GM21515 (cell line): Measurements from ENCODE around the gene MACROD1.

Source experiments
- ATAC-seq: cut with Tn5 transposase; IDR thresholded peaks from one replicate; pipeline ENCODE4 v1.9.1; 2021; ENCODE audit not compliant: unreplicated experiment

MACROD1 gene

DNA sequence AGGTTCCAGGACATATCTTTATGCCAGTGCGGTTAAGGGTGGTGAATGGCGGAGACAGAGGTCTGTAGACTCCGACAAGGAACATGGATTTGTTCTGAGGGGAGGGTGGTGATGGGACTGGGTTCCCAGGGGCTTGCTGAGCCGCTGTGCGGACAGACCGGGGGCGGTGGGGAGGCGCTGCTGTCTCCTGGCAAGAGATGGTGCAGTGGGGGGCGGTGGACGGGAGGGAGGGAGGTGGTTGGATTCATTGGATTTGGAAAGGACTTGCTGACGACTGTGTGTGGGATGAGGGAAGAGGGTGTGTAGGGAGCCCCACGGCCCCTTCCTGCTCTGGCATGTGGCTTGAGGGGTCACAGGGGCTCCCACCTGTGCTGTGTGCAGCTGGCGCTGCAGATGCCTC lies 87.0 kb downstream of the MACROD1 start:
- ATAC-seq = no peak

DNA sequence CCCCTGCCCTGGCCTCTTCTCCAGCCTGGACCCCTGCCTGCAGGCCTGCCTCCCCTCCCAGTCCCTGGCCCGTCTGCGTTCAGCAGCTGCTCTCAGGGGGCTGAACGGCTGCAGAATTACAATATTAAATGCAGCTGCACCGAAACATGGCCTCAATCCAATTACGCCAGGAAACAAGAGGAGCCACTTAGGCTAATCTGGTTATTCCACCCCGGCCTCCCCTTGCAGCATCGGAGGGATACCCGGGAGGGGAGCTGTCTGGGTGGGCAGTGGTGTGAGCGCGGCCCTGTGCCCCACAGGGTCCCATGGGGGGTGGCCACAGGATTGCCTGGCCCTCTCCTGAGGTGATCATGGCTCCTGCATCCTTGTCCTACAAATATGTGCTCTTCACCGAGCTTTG lies 87.6 kb downstream of the MACROD1 start:
- no peak for ATAC-seq

DNA sequence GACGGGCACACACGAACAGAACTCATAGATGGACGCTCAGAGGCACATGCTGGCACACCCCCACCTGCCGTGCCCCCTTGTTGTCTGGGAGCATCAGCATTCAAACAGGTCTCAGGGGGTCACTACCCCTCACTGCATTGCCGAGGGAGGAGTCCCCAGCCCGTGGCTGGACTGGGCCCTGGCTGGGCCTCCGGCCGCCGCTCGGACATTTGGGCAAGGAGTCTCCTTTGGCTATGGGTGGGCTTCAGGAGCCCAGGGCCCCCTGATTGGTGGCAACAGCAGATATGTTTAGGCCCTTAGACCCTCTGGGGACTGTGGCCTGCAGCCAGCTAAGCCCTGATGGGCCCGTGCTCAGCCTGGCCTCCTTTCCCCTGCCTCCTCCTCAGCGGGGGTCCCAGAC lies 88.3 kb downstream of the MACROD1 start:
- ATAC-seq = no peak

DNA sequence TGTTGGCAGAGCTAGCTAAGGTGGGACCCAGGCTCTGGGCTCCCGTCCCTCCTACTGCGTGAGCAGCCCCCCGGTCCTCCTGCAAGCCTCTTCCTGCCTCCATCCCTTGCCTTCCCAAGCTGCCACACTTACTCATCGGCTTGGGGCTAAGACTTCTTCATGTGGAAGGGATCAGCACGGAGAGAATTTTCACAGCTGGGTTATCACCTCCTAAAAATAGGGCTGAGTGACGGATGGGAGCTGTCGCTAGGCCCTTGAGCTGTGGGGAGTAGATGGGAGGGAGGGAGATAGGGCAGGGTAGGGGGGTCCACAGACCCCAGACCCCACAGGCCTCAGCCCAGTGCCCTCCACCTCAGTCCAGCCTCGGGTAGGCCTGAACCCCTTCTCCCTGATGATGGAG lies 89.2 kb downstream of the MACROD1 start:
- ATAC-seq = no peak

DNA sequence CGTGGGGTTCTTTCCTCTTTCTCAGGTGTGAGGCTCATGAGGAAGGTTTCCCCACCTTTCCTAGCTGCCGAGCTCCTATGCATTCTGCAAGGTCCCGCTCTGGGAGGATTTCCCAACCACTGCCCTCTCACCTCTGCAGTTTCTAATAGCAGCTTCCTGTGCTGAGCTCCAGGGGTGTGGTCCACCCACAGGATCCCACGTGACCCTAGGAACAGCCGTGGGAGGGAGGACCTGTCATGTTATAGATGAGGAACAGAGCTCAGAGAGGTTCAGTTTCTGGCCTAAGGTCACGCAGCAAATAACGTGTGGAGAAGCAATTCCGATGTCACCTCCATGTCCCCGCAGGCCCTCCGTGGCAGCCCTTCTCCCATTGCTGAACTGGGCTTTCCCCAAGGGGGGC lies 91.7 kb downstream of the MACROD1 start:
- no peak for ATAC-seq

DNA sequence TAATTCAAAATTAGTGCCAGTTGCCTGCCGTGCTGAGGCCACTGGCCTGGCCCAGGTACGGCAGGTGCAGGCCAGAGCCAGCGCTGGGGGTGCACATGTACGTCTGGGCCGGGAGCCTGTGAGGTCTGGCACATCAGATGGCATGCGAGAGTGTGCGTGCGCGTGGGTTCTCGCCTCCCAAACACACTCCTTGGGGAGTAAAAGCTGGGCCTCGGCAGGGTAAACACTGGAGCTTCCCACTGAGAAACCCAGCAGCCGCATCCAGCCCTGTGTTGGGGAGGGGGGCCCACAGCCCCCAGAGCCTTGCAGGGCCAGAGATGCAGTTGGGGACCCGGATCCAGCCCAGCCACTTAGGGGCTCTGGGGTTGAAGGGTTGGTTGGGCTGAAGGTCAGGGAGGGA lies 92.4 kb downstream of the MACROD1 start:
- no peak for ATAC-seq

DNA sequence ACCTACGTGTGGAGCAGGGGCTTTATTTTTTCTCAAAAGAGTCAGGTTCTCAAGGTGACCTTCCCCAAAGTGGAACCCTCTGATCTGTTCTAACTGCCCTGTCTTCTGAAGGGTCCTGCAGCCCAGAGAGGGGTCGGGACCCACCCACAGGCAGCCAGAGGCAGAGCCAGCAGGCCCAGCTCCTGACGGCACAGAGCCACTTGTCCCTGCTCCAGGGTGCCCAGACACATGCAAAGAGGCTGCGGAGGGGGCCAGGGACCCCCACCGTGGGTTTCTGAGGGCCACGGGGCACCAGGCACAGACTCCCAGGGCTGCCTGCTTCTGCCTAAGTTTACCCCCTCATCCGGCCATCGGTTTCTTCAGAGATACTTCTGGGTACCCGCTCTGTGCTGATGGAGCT lies 93.0 kb downstream of the MACROD1 start:
- ATAC-seq = no peak

DNA sequence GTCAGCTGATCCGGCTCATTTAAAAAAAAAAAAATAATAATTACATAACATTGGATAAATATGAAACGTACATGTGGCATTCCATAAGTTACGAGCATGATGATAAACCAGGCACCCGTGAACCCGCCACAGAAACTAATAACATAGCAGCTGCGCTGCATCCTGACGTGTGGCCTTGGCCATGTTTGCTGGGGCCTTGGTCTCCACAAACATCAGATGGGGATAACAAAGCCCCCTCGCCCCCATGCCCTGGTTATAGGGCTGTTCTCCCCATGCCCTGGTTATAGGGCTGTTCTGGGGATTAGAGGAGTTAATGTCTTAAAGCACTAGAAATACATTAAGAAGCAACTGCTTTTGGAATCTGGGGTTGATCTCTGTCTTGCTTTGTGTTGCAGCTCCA lies 93.5 kb downstream of the MACROD1 start:
- ATAC-seq = no peak

DNA sequence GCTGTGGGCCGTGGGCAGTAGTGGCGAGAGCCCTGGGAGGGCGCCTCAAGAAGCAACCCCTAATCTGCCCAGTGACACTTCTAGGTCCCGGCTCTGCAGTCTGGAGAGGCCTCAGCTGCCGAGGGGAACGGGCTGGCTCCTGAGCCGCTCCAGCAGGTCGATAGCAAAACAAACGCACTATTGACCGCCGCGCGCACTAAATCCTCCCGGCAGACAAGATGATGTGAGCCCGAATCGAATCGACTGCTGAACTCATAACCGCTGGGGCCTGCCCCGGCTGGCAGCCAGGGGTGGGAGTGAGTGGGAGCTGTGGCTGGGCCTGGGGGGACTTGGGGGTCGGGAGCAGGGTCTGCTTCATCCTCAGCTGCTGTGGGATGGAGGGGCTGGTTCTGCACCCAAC lies 94.1 kb downstream of the MACROD1 start:
- no peak for ATAC-seq

DNA sequence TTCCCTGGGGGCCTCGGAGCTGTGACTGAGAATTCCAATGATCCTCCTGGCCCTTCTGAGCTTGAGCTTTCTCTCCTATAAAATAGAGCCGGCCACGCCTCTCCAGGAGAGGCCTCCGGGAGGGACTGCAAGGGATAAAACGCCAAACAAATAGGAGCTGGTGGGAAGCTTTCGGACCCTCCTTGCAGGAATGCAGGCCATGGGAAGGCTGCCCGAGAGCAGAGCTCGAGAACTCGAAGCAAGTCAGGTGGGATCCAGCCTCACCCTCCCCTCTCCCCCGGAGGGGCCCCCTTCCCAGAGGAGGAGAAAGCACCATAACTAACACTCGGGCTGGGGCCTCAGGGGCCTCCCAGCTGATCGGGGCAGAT lies 95.6 kb downstream of the MACROD1 start:
- no peak for ATAC-seq

DNA sequence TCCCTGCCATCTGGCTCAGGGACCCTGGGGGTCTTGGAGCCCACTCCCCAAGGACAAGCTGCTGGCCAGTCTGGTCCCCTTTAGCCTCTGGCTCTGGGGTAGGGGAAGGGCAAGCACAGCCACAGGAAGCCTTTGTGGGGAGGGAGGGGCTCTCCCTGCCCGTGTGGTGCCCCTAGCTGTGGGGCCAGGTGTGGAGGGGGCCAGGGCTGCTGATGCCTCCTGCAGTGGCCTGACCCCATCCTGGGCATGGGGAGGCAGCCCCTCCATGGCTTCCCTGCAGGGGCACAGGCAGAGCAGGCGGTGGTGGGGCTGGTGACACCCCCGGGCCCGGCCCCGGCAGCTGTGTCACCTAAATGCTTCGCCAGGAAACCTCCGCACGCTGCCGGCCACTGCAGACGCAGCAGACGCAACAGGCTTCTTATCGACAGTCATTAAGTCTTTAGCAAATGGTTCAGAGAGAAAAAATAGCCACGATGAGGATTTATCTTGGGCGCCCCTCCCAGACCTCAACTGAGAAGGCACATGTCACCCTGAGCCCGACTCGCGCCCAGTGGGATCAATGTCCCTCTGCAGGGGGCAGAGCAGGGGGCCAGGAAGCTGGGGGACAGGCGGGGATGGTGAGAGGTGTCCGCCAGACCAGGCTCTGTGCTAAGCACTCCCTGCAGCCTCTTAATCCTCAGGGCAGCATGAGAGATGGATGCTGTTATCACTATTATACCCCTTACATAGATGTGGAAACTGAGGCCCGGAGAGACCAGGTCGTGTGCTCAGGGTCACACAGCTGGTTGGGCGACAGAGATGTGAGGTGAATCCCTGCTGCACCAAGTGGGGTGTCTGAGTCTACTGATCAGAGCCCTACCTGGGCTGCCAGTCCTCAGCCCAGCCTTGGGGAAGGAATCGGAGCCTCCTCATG lies 96.3 kb downstream of the MACROD1 start:
- no peak for ATAC-seq

DNA sequence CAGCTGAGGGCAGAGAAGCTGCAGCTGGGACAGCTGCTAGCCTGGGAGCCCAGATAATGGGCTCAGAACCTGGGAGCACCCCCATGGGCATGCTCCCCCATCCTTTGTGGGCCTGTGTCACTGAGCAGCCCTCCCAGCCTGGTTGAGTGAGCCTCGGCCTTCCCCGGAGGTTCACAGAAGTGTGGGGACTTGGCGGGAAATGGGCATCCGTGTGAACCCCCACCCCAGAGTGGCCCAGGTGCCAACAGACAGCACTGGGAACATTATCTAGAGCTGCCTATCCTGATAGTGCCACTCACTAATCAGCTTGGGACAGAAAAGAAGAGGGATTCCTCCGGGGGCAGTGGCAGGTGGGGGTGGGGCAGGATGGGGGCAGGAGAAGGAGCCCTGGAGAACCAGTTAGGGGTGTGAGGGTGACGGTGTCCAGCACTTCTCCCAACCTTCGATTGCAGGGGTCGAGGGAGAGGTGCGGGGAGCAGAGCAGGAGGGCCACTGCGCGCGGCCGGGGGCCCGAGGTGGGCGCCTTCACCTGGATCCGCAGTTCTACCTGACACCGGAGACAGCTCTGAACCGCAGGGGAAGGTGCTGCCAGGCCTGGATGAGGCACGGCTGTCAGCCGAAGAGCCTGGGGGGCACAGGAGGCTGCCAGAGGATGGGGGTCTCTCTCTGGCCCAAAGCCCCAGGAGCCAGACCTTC lies 97.1 kb downstream of the MACROD1 start:
- ATAC-seq = no peak

DNA sequence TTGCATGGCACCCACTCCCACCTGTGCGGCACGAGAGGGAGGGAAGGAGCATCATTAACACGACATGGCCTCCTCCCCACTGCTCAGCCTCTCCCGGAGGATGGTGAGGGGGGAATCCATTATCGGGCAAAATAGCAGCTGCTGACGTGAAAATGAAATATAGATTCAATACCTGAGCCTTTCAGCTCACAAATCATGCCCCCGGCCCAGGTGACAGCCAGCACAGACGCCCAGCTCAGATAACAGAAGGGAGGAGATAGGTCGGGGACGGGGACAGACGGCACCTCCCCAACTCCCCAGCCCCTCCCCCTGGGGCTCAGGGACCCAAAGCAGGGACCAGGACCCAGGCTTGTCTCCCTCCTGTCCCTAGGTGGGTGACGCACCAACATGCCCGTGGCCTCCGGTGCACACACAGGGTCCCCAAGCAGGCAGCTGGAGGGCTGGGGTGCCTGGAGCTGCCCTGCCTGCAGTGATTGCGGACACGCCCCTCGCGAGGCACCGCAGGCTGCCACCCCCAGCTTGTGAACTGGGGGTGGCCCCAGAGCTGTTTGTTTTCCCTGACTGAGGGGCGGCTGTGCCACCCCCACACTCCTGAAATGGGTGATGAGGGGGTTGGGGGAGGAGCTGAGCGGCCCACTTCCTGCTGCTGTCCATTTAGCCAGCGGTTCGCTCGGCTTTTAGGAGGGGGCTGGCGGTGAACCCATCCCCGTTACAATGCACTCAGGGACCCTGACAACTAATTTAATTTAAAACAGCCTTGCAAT lies 98.5 kb downstream of the MACROD1 start:
- no peak for ATAC-seq

DNA sequence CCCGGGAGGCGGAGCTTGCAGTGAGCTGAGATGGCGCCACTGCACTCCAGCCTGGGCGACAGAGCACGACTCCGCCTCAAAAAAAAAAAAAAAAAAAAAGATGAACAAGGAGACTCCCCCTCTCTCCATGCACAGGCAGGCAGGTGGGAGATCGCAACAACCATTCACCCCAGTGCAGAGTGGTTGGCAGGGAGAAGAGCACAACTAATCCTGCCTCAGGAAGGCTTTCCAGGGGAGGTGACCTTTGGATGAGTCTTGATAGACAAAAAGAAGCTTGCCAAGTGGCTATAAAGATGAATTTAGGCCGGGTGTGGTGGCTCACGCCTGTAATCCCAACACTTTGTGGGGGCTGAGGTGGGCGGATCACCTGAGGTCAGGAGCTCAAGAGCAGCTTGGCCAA lies 100.2 kb downstream of the MACROD1 start:
- no peak for ATAC-seq

DNA sequence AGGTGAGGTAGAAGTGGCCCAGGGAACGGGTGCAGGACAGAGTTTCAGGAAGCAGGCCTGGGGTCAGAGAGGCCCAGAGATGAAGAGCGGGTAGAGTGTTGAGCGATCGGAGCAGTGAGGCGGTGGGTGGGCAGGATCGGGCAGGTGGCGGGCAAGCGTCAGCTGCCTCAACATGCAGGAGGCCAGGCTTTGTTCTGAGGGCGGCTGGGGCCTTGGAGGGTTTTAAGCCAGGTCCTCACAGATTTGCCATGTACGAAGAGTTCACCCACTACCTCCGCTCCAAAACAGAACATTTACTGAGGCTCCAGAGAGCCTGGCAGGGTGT lies 100.8 kb downstream of the MACROD1 start:
- ATAC-seq = no peak

DNA sequence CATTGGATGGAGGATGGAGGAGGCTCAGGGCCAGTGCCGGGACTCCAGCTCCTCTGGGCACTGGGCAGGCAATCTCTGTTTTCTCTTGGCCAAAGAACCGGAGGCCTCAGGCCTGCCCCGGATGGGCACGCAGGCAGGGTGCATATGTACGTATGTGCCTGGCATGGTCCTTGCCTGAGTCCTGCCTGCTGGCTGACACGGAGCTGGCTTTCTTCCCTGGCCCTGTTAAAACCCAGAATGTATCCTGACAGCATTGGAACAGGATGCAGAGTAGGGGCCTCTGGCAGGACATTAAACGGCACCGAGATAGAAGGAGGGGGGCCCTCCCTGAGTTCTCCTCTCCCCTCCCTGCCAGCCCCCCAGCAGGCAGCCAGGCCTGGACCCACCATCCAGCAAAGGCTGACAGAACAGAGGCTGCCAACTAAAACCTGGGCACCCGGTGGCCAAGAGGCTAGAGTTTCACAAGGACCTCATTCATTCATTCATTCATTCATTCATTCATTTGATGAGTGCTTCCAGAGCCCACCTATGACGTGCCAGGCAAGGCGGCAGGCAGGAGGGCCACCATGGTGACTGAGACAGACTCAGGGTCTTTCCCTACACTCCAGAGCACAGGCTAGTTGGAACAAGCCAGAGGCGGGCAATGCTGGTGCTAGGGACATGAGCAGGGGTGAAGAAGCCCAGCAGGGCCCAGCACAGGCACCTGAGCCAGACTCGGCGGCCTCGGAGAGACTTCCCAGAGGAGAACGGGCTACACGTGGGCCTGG lies 101.4 kb downstream of the MACROD1 start:
- ATAC-seq = no peak

DNA sequence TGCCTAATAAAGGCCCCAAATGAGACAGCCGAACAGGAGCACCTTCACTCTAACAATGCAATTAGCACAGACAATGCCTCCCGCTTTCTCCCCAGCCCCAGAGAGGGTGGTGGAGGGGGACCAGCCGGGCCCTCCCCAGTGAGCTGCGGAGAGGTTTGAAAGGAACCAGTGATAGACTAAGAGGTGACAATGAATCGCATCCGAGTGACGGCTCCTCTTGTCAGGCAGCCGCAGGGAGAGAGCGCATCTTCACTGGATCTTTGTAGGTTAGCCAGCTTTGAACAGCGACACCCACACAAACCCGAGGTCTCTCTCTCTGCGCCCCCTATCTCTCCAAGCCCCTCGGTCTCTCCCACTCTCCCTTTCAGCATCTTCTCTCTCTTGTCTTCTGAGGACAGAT lies 102.1 kb downstream of the MACROD1 start:
- no peak for ATAC-seq

DNA sequence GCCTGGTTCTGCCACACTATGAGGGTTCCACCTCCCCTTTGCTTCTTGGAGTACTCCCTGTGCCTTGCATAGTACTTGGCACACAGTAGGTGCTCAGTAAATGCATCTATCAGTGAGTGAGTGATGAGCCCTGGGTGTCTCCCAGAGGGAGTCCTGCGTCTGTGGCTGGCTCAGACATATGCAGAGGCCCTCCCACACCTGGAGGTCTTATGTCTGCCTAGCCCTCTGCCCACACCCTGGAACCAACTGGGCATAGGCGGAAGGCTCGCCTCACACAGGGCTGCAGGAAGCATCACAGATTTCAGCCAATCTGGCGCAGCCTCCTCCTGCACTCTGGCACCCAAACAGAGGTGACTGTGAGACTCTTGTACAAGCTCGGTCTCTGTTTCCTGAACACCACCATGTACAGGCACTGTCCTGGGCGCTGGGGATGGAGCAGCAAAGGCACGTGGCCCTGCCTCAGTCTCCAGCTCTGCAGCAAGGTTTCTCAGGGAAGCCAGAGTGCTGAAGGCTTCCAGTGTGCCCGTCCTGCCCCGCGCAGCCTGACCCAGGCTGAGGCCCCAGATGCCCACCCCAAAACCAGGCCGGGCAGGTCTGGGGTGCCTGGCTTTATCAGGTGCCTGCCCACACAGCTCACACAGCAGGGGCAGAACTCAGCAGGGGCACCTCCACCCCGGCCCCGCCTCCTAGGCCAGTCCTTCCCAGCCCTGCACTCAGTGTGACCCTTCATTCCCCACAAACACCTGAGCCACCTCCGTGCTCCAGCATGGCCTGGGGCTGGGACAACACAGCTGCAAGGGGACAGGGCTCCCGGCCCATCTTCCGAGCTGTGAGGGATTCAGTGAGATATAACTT lies 103.5 kb downstream of the MACROD1 start:
- ATAC-seq = no peak

DNA sequence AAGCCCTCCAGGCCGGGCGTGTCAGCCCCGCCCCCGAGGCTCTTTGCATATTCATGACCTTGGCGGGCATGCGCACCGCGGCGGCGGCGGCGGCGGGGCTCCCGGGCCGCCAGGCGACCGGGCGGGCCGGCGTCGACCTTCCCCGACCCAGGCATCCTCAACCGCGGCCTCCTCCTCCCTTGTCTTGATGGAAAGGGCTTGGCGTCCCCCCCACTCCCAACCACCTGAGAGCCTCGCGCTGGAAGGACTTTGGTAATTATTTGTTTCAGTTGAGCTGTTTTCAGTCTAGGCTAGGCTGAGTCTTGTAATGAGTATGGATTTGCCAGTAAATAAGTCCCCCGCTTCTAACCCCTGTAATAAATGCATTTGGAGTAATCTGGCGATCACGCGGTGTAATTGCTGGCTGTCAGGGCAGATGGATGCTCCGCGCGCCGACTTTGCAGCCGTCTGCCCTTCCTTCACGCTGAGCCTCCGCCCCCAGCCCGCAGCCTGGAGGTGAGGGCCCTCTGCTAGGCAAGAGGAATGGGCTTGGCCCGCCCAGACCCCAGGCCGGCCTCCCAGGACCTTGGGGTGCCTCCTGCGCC lies 105.0 kb downstream of the MACROD1 start:
- ATAC-seq = no peak

DNA sequence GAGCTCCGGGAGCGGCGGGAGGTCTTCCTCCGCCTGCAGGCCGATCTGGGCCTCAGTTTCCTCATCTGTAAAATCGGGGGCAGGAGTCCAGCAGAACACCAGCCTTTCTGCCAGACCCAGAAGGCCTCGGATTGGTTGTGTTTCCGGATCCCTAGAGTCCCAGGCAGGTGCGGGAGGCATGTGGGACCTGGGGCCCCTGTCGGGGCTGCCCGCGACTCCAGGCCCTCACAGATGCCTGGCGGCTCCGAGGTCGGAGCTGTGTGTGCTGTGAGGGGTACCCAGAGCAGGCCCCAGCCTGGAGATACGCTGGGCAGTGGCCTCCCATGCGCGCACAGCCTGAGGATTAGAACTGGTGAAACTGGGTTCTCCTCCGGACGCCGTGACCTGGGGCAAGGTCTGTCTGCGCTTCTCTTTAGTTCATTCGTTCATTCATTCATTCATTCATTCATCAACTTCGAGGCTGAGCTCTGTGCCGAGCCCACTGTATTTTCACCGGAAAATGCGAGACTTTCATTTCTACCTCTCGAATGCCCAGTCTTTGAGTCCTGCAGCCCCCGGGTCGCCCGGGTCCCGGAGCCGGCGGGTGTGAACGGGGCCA lies 105.6 kb downstream of the MACROD1 start:
- ATAC-seq = no peak
